Measurements from ENCODE around the gene CHRD. TPM values are rescaled to one million over a fixed set of nuclear protein-coding genes. Genes with fewer than 3 reads are reported as not detected.

The CHRD gene
- total and polyA plus RNA-seq, 9 of the 15 experiments (the other 6 are each of a cell fraction or from before 2014, with no cell fraction given): 0.11 to 1.3 (median 0.59) TPM; not detected in 3

GRCh38 chr3:184382326-184383032 is 2.6 kb downstream of the CHRD start:
- Histone ChIP-seq H3K9ac (ENCODE audit: insufficient read depth in 1 of 2, low read depth in 2 of 2, low read length in 2 of 2) (no peak overlapping the region), H2AFZ (ENCODE audit: low read depth, low read length) (no peak overlapping the region), H3K27ac (ENCODE audit: extremely low read depth, low read depth, low read length) (no peak overlapping the region), H4K20me1 (replicated peaks; ENCODE audit: control insufficient read depth, insufficient read depth, low read length) (0 out of 2 replicates have a peak, but pooled peaks cover 3% of the 10 kb centered on the region), H3K27me3 (ENCODE audit: control insufficient read depth in 2 of 2, insufficient read depth in 2 of 2, low read length in 2 of 2) (peaks cover 19 to 64% of the 10 kb centered on the region in 2 experiments), H3K9me1 (ENCODE audit: control insufficient read depth, insufficient read depth, low read length) (no peaks in the 10 kb centered on the region), H3K4me2 (ENCODE audit: insufficient read depth, low read length) (no peak overlapping the region), H3K9me3 (replicated peaks; ENCODE audit: control insufficient read depth, insufficient read depth, low read depth, low read length) (no peaks in the 10 kb centered on the region), H3K79me2 (ENCODE audit: control insufficient read depth, insufficient read depth, low read length) (no peaks in the 10 kb centered on the region), H3K4me1 (replicated peaks in 1 of 2; ENCODE audit: control insufficient read depth in 2 of 2, insufficient read depth in 2 of 2, low read length in 2 of 2) (peaks cover 5 to 45% of the 10 kb centered on the region in 2 experiments; a peak in 4 of 5 replicates), H3K36me3 (ENCODE audit: control insufficient read depth, insufficient read depth, low read length) (no peaks in the 10 kb centered on the region), H3K4me3 (no peak overlapping the region)
- ChIA-PET POLR2A (interaction anchor here (0.7 to 1.1 kb wide), 2 partner anchors 11 to 179 kb away, joined by 4 to 6 read pairs; no protein-coding TSS in a partner anchor), CTCF (ENCODE audit: low intra/inter-chr PET ratio) (no interaction called here)
- 25% methylated on average over 16 of the region's 16 CpGs for WGBS (ENCODE audit: insufficient coverage, low coverage, missing lambda C conversion rate)
- intact Hi-C loops (cut with micrococcal nuclease) (loop anchor here (10.0 kb wide), 1 partner anchor 332 kb away; the partner anchor contains the start of gene MAGEF1), in situ Hi-C loops (cut with MboI) (no loop called here)
- BruUV-seq (replicated peaks): no TSS peak
- no peak for DNase-seq (ENCODE audit: extremely low read depth in 1 of 4, low spot score in 3 of 4)
- TF ChIP-seq RBM34 (IDR thresholded peaks at IDR 0.05; ENCODE audit: borderline replicate concordance, insufficient read depth, low read length) (no peak), ESRRA (IDR thresholded peaks at IDR 0.05; ENCODE audit: borderline replicate concordance, low read depth) (0 out of 2 replicates have a peak, but pooled peaks have one; percentile 2)
- no peak for ATAC-seq
- no peak for FAIRE-seq

- intact Hi-C loops (cut with micrococcal nuclease) (loop anchor here (10.0 kb wide), 1 partner anchor 332 kb away; the partner anchor contains the start of gene MAGEF1), in situ Hi-C loops (cut with MboI) (no loop called here)
- Histone ChIP-seq H3K27me3 (ENCODE audit: control insufficient read depth in 2 of 2, insufficient read depth in 2 of 2, low read length in 2 of 2) (peaks cover 19 to 71% of the 10 kb centered on the region in 2 experiments), H3K9me3 (replicated peaks; ENCODE audit: control insufficient read depth, insufficient read depth, low read depth, low read length) (no peaks in the 10 kb centered on the region), H3K79me2 (ENCODE audit: control insufficient read depth, insufficient read depth, low read length) (no peaks in the 10 kb centered on the region), H3K36me3 (ENCODE audit: control insufficient read depth, insufficient read depth, low read length) (no peaks in the 10 kb centered on the region), H2AFZ (ENCODE audit: low read depth, low read length) (no peak overlapping the region), H3K4me1 (replicated peaks in 1 of 2; ENCODE audit: control insufficient read depth in 2 of 2, insufficient read depth in 2 of 2, low read length in 2 of 2) (peaks cover under 1 to 41% of the 10 kb centered on the region in 2 experiments; a peak in 4 of 5 replicates), H3K9ac (ENCODE audit: insufficient read depth in 1 of 2, low read depth in 2 of 2, low read length in 2 of 2) (no peak overlapping the region), H3K4me3 (no peak overlapping the region), H3K4me2 (ENCODE audit: insufficient read depth, low read length) (no peak overlapping the region), H3K9me1 (ENCODE audit: control insufficient read depth, insufficient read depth, low read length) (no peaks in the 10 kb centered on the region), H3K27ac (ENCODE audit: extremely low read depth, low read depth, low read length) (no peak overlapping the region), H4K20me1 (replicated peaks; ENCODE audit: control insufficient read depth, insufficient read depth, low read length) (peaks cover 7% of the 10 kb centered on the region; the same call in 1 of the 2 replicates)
- ATAC-seq: no peak
- TF ChIP-seq NFIC (IDR thresholded peaks at IDR 0.05) (peak; percentile 24; the same call in 1 of the 2 replicates), FOXK1 (CRISPR knock-in tag; IDR thresholded peaks at IDR 0.05; ENCODE audit: borderline replicate concordance) (no peak)
- FAIRE-seq: no peak
- 36% methylated on average over 15 of the region's 15 CpGs for WGBS (ENCODE audit: insufficient coverage, low coverage, missing lambda C conversion rate)
- POLR2A ChIA-PET: interaction anchor here (2.3 kb wide), 1 partner anchor 11 kb away, joined by 6 read pairs; no protein-coding TSS in a partner anchor
- no peak for DNase-seq (ENCODE audit: extremely low read depth in 1 of 4, low spot score in 3 of 4)
- CTCF ChIA-PET (ENCODE audit: low intra/inter-chr PET ratio): no interaction called here
- BruUV-seq (replicated peaks): no TSS peak
These were observed 3.3 kb downstream of the CHRD start for GRCh38 chr3:184383033-184383740.

All from K562 (cell line).